WTC11 (cell line): Measurements from ENCODE around the gene COX14. TPM values are rescaled to one million over a fixed set of nuclear protein-coding genes. Genes with fewer than 3 reads are reported as not detected.

ENCODE experiments used
- ATAC-seq: fragments of 200-7000 bp; cut with Tn5 transposase; 2 replicates; pipeline ENCODE4 v1.10.0; 2021; ENCODE audit warnings: mild to moderate bottlenecking, moderate library complexity
- CTCF ChIA-PET: fragments of 300-600 bp; sonication (Branson Sonifier 250); formaldehyde crosslinking; loops from one replicate; lab custom pipeline; 2021; ENCODE audit warnings: antibody characterized with exemption; lab: Charles Lee
- POLR2A ChIA-PET: fragments of 350-600 bp; sonication (Branson Sonifier 250); formaldehyde crosslinking; loops from one replicate; lab custom pipeline; 2021; ENCODE audit warnings: antibody characterized with exemption; lab: Charles Lee
- DNase-seq: peaks from one replicate; pipeline ENCODE4 v3.0.0; 2021; ENCODE audit warnings: low spot score
- H3K27ac Mint-ChIP-seq: 2 replicates; pipeline ENCODE4 v1.8.0; 2021; ENCODE audit warnings: mixed read lengths
- H3K27me3 Mint-ChIP-seq: 2 replicates; pipeline ENCODE4 v1.8.0; 2021; ENCODE audit warnings: low read depth, mild to moderate bottlenecking, moderate library complexity, mixed read lengths
- H3K36me3 Mint-ChIP-seq: 2 replicates; pipeline ENCODE4 v1.8.0; 2021; ENCODE audit warnings: mixed read lengths
- H3K4me1 Mint-ChIP-seq: 2 replicates; pipeline ENCODE4 v1.8.0; 2022; ENCODE audit warnings: mixed read lengths
- H3K4me3 Mint-ChIP-seq: 2 replicates; pipeline ENCODE4 v1.8.0; 2021; ENCODE audit warnings: mild to moderate bottlenecking, moderate library complexity, mixed read lengths
- H3K9me3 Mint-ChIP-seq: 2 replicates; pipeline ENCODE4 v1.8.0; 2021; ENCODE audit warnings: mixed read lengths
- ATF1 ChIP-seq: sonication (generic); formaldehyde crosslinking; IDR thresholded peaks from 2 replicates; pipeline ENCODE4 v1.8.1; 2023; ENCODE audit warnings: mild to moderate bottlenecking, moderate library complexity, missing genetic modification reagents
- CREM ChIP-seq: sonication (generic); formaldehyde crosslinking; IDR thresholded peaks from 2 replicates; pipeline ENCODE4 v1.8.1; 2022; ENCODE audit warnings: mild to moderate bottlenecking, missing genetic modification reagents, moderate library complexity
- ESRRA ChIP-seq: sonication (generic); formaldehyde crosslinking; IDR thresholded peaks from 2 replicates; pipeline ENCODE4 v1.8.1; 2022; ENCODE audit warnings: mild to moderate bottlenecking, missing genetic modification reagents, borderline replicate concordance
- GABPB1 ChIP-seq: sonication (generic); formaldehyde crosslinking; IDR thresholded peaks from 2 replicates; pipeline ENCODE4 v1.8.1; 2023; ENCODE audit warnings: mild to moderate bottlenecking, missing genetic modification reagents
- KAT7 ChIP-seq: sonication (generic); formaldehyde crosslinking; IDR thresholded peaks from 2 replicates; pipeline ENCODE4 v1.8.1; 2023; ENCODE audit warnings: missing genetic modification reagents, mild to moderate bottlenecking, borderline replicate concordance
- MXD4 ChIP-seq: fragments of 250-450 bp; sonication (Bioruptor Pico); IDR thresholded peaks from 2 replicates; pipeline ENCODE4 v1.8.0; 2021; ENCODE audit warnings: mild to moderate bottlenecking, moderate library complexity, borderline replicate concordance
- NR2C2 ChIP-seq: sonication (generic); formaldehyde crosslinking; IDR thresholded peaks from 2 replicates; pipeline ENCODE4 v1.8.0; 2022; ENCODE audit warnings: mild to moderate bottlenecking, missing genetic modification reagents
- SMAD3 ChIP-seq: sonication (generic); formaldehyde crosslinking; IDR thresholded peaks from 2 replicates; pipeline ENCODE4 v1.8.0; 2022; ENCODE audit warnings: missing genetic modification reagents, mild to moderate bottlenecking, borderline replicate concordance
- TEAD4 ChIP-seq: sonication (generic); formaldehyde crosslinking; IDR thresholded peaks from 2 replicates; pipeline ENCODE4 v1.8.0; 2022; ENCODE audit warnings: mild to moderate bottlenecking, missing genetic modification reagents
- TP53 ChIP-seq: sonication (generic); formaldehyde crosslinking; IDR thresholded peaks from 2 replicates; pipeline ENCODE4 v1.8.1; 2023; ENCODE audit warnings: mild to moderate bottlenecking, missing genetic modification reagents
- ZNF219 ChIP-seq: sonication (generic); formaldehyde crosslinking; IDR thresholded peaks from 2 replicates; pipeline ENCODE4 v1.8.0; 2023; ENCODE audit warnings: missing genetic modification reagents, mild to moderate bottlenecking, borderline replicate concordance
- ZNF263 ChIP-seq: sonication (generic); formaldehyde crosslinking; IDR thresholded peaks from 2 replicates; pipeline ENCODE4 v1.8.1; 2022; ENCODE audit warnings: low read depth, mild to moderate bottlenecking, moderate library complexity, missing genetic modification reagents
- ZNF416 ChIP-seq: fragments of 250-450 bp; sonication (Bioruptor Pico); IDR thresholded peaks from 2 replicates; pipeline ENCODE4 v1.9.0; 2021; ENCODE audit warnings: mild to moderate bottlenecking, inconsistent platforms
- total RNA-seq: library from RNA; stranded (reverse); gene quantifications from 3 replicates; pipeline ENCODE4 v1.2.3, GENCODE V29; 2021
- TF ChIP-seq, protein P1 (sequence below): fragments of 250-450 bp; sonication (Bioruptor Pico); IDR thresholded peaks from 2 replicates; pipeline ENCODE4 v2.1.2; 2022; ENCODE audit warnings: mild to moderate bottlenecking, moderate library complexity
- TF ChIP-seq, protein P2 (sequence below): fragments of 250-450 bp; sonication (Bioruptor Pico); IDR thresholded peaks from 2 replicates; pipeline ENCODE4 v1.9.0; 2021; ENCODE audit warnings: mild to moderate bottlenecking
- TF ChIP-seq, protein P3 (sequence below): sonication (generic); formaldehyde crosslinking; IDR thresholded peaks from 2 replicates; pipeline ENCODE4 v1.8.1; 2023; ENCODE audit warnings: mild to moderate bottlenecking, missing genetic modification reagents, moderate library complexity
- TF ChIP-seq, protein P4 (sequence below): fragments of 250-450 bp; sonication (Bioruptor Pico); IDR thresholded peaks from 2 replicates; pipeline ENCODE4 v1.8.0; 2021; ENCODE audit warnings: mild to moderate bottlenecking
- TF ChIP-seq, protein P5 (sequence below): sonication (generic); formaldehyde crosslinking; IDR thresholded peaks from 2 replicates; pipeline ENCODE4 v1.8.1; 2022; ENCODE audit warnings: low read depth, missing genetic modification reagents, borderline replicate concordance
- TF ChIP-seq, protein P6 (sequence below): sonication (generic); formaldehyde crosslinking; IDR thresholded peaks from 2 replicates; pipeline ENCODE4 v1.8.1; 2023; ENCODE audit warnings: mild to moderate bottlenecking, missing genetic modification reagents
- TF ChIP-seq, protein P7 (sequence below): fragments of 250-450 bp; sonication (Bioruptor Pico); conservative IDR thresholded peaks from 2 replicates; pipeline ENCODE4 v1.9.0; 2021; ENCODE audit warnings: mild to moderate bottlenecking

The COX14 gene
- total RNA-seq, 1 experiment from 2014 or later = 41.4 TPM

DNA sequence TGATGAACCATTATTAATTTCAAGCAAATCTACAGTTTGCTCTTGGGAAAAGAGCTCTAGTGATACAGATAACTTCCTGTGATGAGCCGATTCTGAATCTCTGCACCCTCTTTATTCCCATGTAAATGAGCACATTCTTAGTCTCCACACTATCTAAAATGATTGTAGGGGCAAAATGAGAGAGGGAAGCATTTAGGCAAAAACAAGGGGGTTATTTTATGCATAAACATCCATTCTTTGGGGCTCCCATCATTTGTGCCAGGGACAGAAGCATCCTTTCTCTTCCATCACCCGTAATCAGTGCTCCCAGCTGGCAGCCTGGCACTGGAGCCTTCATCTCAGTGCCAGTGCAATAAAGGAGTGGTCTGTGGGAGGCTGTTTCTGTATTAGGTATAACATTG lies 9.9 kb upstream of the COX14 start (continued):
- TF ChIP-seq, protein P1, sequence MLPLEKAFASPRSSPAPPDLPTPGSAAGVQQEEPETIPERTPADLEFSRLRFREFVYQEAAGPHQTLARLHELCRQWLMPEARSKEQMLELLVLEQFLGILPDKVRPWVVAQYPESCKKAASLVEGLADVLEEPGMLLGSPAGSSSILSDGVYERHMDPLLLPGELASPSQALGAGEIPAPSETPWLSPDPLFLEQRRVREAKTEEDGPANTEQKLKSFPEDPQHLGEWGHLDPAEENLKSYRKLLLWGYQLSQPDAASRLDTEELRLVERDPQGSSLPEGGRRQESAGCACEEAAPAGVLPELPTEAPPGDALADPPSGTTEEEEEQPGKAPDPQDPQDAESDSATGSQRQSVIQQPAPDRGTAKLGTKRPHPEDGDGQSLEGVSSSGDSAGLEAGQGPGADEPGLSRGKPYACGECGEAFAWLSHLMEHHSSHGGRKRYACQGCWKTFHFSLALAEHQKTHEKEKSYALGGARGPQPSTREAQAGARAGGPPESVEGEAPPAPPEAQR (CRISPR knock-in tag) = no peak
- TF ChIP-seq, protein P2, sequence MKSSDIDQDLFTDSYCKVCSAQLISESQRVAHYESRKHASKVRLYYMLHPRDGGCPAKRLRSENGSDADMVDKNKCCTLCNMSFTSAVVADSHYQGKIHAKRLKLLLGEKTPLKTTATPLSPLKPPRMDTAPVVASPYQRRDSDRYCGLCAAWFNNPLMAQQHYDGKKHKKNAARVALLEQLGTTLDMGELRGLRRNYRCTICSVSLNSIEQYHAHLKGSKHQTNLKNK = no peak
- TF ChIP-seq, protein P3, sequence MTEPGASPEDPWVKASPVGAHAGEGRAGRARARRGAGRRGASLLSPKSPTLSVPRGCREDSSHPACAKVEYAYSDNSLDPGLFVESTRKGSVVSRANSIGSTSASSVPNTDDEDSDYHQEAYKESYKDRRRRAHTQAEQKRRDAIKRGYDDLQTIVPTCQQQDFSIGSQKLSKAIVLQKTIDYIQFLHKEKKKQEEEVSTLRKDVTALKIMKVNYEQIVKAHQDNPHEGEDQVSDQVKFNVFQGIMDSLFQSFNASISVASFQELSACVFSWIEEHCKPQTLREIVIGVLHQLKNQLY (CRISPR knock-in tag) = no peak
- TF ChIP-seq SMAD3 (CRISPR knock-in tag) (no peak), MXD4 (CRISPR knock-in tag) (no peak)
- TF ChIP-seq, protein P4, sequence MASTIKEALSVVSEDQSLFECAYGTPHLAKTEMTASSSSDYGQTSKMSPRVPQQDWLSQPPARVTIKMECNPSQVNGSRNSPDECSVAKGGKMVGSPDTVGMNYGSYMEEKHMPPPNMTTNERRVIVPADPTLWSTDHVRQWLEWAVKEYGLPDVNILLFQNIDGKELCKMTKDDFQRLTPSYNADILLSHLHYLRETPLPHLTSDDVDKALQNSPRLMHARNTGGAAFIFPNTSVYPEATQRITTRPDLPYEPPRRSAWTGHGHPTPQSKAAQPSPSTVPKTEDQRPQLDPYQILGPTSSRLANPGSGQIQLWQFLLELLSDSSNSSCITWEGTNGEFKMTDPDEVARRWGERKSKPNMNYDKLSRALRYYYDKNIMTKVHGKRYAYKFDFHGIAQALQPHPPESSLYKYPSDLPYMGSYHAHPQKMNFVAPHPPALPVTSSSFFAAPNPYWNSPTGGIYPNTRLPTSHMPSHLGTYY (CRISPR knock-in tag) = no peak
- TF ChIP-seq, all 79 proteins: peak for 0

DNA sequence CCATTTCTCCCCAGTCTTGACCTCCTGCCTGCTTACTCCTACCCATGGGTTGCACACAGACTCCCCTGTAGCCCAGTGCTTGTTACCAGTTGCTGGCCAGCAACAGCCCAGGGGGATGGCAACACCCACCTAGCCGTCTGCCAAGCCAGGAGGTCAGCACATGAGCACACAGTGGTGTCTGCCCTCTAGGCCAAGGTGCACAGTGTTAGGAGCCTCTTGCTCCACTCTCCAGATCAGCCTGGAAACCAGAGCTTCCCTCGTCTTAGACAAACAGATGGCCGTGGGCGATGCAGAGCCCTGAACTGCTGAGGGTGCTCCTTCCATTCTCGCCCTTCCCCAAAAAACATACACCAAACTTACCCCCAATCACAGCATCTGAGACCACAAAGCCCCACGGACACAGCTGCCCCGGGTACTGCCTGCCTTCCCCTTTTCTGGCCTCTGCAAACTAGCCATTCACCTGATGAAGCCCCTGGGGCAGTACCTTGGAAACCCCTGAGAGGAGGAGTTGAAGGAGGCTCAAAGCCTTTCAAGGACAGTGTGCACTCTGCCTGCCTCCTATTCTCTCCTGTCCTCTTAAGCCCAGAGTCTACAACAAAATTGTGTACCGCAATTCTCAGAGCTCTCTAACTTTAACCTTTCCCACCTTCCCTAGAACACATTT lies 9.3 kb upstream of the COX14 start:
- Mint-ChIP-seq H3K9me3 (no peaks in the 10 kb centered on the region), H3K4me1 (peaks cover 30% of the 10 kb centered on the region), H3K4me3 (no peak overlapping the region)
- ATAC-seq = peak; percentile 14
- POLR2A ChIA-PET = interaction anchor here (1.8 kb wide), 1 partner anchor 64 kb away, joined by 8 read pairs; the partner anchor contains the start of gene CERS5
- no peak for TF ChIP-seq TP53 (CRISPR knock-in tag)
- no peak for TF ChIP-seq ESRRA (CRISPR knock-in tag)
- TF ChIP-seq ATF1 (CRISPR knock-in tag) = 0 out of 2 replicates have a peak, but pooled peaks have one; percentile 24
- TF ChIP-seq GABPB1 (CRISPR knock-in tag) = peak; percentile 37; the same call in 1 of the 2 replicates
- TF ChIP-seq ZNF416 = no peak
- TF ChIP-seq, protein P5, sequence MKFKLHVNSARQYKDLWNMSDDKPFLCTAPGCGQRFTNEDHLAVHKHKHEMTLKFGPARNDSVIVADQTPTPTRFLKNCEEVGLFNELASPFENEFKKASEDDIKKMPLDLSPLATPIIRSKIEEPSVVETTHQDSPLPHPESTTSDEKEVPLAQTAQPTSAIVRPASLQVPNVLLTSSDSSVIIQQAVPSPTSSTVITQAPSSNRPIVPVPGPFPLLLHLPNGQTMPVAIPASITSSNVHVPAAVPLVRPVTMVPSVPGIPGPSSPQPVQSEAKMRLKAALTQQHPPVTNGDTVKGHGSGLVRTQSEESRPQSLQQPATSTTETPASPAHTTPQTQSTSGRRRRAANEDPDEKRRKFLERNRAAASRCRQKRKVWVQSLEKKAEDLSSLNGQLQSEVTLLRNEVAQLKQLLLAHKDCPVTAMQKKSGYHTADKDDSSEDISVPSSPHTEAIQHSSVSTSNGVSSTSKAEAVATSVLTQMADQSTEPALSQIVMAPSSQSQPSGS (CRISPR knock-in tag) = peak; percentile 11; the same call in 1 of the 2 replicates
- TF ChIP-seq, all 79 proteins: peak for 3
- CTCF ChIA-PET = interaction anchor here (0.8 to 4.8 kb wide), 13 partner anchors 9 to 211 kb away, joined by 3 to 165 read pairs (median 6); partner anchors contain the start of genes CERS5, COX14 and SMARCD1
- no peak for DNase-seq
- H3K36me3 Mint-ChIP-seq = peaks cover 34% of the 10 kb centered on the region
- peak overlapping the region; percentile 82; the same call in 1 of the 2 replicates for H3K27ac Mint-ChIP-seq
- no peaks in the 10 kb centered on the region for H3K27me3 Mint-ChIP-seq

DNA sequence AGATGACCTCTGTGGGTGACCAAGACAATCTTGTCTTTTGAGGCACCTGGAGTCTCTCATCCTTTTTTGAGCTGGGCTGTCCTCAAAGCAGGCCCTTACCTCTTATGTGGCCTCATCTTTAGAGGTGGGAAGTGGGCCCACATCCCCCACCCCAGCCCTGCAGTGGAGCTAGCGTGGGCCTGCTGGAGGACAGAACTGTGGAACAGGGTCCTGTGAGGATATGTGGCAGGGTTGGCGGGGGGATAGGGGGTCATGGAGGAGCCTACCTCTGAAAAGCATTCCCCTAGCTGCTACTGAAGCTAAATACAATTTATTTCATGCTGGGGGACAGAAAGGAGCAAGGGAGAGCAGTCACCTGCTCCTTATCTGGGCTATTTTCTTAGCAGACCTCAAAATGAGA lies 8.7 kb upstream of the COX14 start:
- DNase-seq (no peak), ATAC-seq (no peak)
- H3K27ac Mint-ChIP-seq = peak overlapping the region; percentile 82; the same call in 1 of the 2 replicates
- H3K36me3 Mint-ChIP-seq = peaks cover 28% of the 10 kb centered on the region
- ChIA-PET POLR2A (interaction anchor here (0.9 to 1.8 kb wide), 2 partner anchors 18 to 64 kb away, joined by 6 to 8 read pairs; partner anchors contain the start of genes CERS5 and SMARCD1), CTCF (interaction anchor here (0.8 to 4.8 kb wide), 12 partner anchors 8 to 755 kb away, joined by 3 to 165 read pairs (median 5); partner anchors contain the start of genes CERS5, COX14, SMARCD1 and TMBIM6)
- H3K27me3 Mint-ChIP-seq = no peaks in the 10 kb centered on the region
- no peak overlapping the region for H3K4me3 Mint-ChIP-seq
- no peaks in the 10 kb centered on the region for H3K9me3 Mint-ChIP-seq
- peaks cover 30% of the 10 kb centered on the region for H3K4me1 Mint-ChIP-seq
- TF ChIP-seq NR2C2 (no peak), GABPB1 (CRISPR knock-in tag) (no peak), KAT7 (CRISPR knock-in tag) (no peak), ZNF219 (no peak), TEAD4 (CRISPR knock-in tag) (no peak), CREM (no peak), ZNF263 (CRISPR knock-in tag) (no peak)
- TF ChIP-seq, protein P6, sequence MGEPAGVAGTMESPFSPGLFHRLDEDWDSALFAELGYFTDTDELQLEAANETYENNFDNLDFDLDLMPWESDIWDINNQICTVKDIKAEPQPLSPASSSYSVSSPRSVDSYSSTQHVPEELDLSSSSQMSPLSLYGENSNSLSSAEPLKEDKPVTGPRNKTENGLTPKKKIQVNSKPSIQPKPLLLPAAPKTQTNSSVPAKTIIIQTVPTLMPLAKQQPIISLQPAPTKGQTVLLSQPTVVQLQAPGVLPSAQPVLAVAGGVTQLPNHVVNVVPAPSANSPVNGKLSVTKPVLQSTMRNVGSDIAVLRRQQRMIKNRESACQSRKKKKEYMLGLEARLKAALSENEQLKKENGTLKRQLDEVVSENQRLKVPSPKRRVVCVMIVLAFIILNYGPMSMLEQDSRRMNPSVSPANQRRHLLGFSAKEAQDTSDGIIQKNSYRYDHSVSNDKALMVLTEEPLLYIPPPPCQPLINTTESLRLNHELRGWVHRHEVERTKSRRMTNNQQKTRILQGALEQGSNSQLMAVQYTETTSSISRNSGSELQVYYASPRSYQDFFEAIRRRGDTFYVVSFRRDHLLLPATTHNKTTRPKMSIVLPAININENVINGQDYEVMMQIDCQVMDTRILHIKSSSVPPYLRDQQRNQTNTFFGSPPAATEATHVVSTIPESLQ (CRISPR knock-in tag) = no peak
- TF ChIP-seq, protein P7, sequence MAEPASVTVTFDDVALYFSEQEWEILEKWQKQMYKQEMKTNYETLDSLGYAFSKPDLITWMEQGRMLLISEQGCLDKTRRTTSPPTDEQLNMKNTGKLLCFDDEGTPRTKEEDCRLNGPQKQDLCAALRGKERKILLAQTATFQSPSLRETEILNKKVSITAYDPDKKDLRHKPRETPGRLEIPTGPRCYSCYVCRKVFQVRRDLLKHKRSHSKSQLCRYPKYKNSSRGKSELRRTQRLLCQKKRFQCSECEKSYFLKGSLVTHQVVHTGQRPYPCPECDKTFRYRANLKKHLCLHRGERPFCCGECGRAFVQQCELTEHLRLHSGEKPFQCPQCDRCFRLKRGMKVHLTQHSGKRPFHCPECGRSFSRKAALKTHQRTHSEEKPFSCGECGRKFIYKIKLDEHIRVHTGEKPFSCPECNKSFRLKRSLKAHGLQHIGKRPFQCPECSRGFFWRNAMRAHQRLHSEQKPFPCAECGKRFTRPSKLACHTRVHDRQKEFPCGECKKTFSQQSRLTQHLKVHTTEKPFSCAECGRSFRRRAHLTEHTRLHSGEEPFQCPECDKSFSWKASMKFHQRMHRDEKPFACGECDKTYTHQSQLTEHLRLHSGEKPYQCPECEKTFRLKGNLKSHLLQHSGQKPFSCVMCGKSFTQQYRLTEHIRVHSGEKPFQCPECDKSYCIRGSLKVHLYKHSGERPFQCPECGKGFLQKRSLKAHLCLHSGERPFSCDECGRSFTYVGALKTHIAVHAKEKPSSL (CRISPR knock-in tag) = no peak
